ENCODE results near the gene ZNF665.
A peak's percentile ranks its signal among the peaks of the same experiment; 100 is the strongest.
"Not testable (repeated sequence)": the region's sequence is repeated elsewhere in the genome, so short reads cannot be mapped to it uniquely, and the experiment has no call there.

ZNF665 gene

GRCh38 chr19:53156850-53157249 lies 36.3 kb downstream of the ZNF665 start:
- DNase-seq = no peak

- no peak for DNase-seq
These were observed 45.5 kb downstream of the ZNF665 start for GRCh38 chr19:53147645-53148044.

GRCh38 chr19:53140351-53140750 lies 52.8 kb downstream of the ZNF665 start:
- no peak for DNase-seq

- no peak for DNase-seq
These were observed 56.7 kb downstream of the ZNF665 start for GRCh38 chr19:53136432-53136831.

- peak; percentile 14 for DNase-seq
These were observed 60.8 kb downstream of the ZNF665 start, which contains the start of gene ZNF415 for GRCh38 chr19:53132141-53132991. ZNF415 (minus strand) TSS chr19:53132910; CDS start chr19:53122676, 10,234 bp downstream.

GRCh38 chr19:53131727-53132126 lies 61.4 kb downstream of the ZNF665 start:
- no peak for DNase-seq

- DNase-seq = no peak
These were observed 62.0 kb downstream of the ZNF665 start for GRCh38 chr19:53131085-53131590.

GRCh38 chr19:53130506-53130905 lies 62.7 kb downstream of the ZNF665 start:
- no peak for DNase-seq

- not testable (repeated sequence) for DNase-seq
These were observed 66.2 kb downstream of the ZNF665 start for GRCh38 chr19:53126733-53127526.

GRCh38 chr19:53123400-53123799 lies 69.8 kb downstream of the ZNF665 start:
- DNase-seq = no peak
